GM19328 (cell line): ENCODE data around the gene ST6GALNAC3.
"Not testable (repeated sequence)": the region's sequence is repeated elsewhere in the genome, so short reads cannot be mapped to it uniquely, and the experiment has no call there.

Experiments
- ATAC-seq: cut with Tn5 transposase; IDR thresholded peaks from one replicate; pipeline ENCODE4 v1.9.1; 2021; ENCODE audit warnings: mild to moderate bottlenecking, moderate library complexity; ENCODE audit not compliant: unreplicated experiment

Gene ST6GALNAC3

DNA sequence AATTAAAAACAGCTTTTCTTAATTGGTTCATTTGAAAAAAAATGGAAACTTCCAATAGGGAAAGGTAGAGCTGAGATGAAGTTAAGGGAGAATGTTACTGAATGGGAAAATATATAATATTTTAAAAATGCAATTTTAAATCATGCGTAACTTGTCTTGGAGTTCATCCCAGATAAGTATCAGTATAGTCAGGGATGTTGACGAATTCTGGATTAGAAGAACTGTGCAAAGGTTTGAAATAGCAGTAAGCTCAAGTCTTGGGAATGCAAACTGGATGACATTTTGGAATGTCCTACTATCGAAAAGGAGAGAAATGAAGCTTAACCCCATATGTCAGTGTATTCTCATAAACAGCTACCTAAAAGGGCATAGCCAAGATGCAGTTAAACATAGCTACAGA is 4.0 kb upstream of the ST6GALNAC3 start:
- no peak for ATAC-seq

DNA sequence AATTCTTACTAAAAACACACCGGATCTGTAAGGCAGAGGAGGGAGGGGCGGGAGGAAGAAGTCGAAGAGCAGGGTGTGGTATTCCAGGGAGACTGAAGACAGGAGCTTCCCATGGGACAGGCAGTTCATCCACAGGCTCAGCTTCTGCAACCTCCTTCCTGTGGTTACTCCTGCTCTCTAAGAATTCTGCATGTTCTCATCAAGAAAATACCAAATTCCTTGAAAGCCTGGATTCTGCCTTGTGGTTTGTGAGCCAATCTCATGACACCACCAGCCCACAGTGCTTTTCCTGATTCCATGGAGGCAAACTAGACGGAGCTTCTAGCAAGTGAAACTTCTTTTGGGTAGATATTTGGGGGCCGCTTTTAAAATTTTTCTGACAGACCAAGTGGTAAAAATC is 1.1 kb upstream of the ST6GALNAC3 start:
- no peak for ATAC-seq

- ATAC-seq = no peak
Observed at GRCh38 chr1:76075188-76075489, 593 bp downstream of the ST6GALNAC3 start.

GRCh38 chr1:76075877-76076276 is 1.3 kb downstream of the ST6GALNAC3 start:
- peak; percentile 32 for ATAC-seq

GRCh38 chr1:76079475-76080227 is 5.1 kb downstream of the ST6GALNAC3 start:
- ATAC-seq = no peak

- no peak for ATAC-seq
Observed at GRCh38 chr1:76080552-76081079, 6.1 kb downstream of the ST6GALNAC3 start.

DNA sequence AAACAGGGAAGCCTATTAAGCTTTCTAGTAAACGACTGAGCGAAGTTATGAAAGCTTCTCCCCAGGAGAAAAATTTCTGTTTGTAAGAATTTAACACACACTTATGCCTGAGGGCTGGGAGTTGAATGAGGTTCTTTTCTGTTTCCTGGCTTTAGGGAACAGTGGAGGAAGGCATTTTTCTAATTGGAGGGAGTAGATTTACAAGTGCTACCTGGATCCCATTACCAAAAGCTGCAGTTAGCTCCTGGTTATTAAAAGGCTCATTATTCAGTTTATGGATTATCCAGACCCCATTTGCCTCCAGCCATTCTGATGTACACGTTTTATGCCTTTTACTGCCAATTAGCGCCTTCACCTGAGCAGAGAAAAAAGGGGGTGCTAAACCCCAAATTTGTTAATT is 7.5 kb downstream of the ST6GALNAC3 start:
- no peak for ATAC-seq

DNA sequence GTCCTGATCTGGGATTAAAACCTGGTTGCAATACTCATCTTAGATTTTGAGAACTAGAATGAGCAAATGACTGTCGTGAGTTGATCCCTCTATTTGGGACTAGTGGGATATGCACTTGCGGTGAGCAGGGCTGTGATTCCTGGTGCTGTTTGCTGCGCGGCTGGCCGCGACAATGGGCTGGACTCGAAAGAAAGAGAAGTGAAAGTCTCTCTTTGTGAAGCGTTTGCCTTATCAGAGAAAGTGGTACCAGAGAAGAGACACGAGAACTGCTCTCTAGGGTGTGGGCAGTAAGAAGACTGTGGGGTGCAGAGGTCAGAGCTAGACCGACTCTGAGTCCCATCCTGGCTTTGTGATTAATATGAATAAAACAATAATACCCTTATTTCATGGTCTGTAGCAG is 8.6 kb downstream of the ST6GALNAC3 start:
- ATAC-seq = no peak

DNA sequence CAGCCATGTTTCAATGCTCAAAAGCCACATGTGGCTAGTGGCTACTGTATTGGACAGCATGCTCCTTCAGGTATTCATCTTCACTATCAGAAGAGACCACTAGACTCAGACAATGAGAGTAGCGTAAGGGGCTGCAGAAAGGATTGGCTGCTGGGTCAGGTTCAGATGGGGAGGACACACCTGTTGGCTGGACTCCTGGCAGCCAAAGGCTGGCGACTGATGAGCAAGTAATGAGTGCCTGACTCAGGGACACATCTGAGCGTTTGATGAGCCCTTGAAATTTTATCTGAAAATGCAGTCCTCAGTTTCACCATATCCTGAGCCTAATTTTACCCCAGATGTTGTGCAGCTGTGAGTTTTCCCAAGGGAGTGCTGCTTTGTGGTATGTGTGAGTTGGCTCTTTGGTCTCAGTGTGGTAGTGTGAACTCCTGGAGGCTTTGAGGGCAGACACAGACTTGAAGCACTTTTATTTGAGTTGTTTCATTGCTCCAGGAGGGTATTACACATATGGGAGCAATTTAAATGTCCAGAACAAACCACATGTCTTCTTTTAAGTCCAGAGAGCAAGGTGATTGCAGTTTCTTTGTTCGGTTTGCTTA is 9.6 kb downstream of the ST6GALNAC3 start:
- ATAC-seq = no peak

- no peak for ATAC-seq
Observed at GRCh38 chr1:76084685-76085084, 10.1 kb downstream of the ST6GALNAC3 start.

GRCh38 chr1:76086109-76086508 is 11.6 kb downstream of the ST6GALNAC3 start:
- no peak for ATAC-seq

- ATAC-seq = no peak
Observed at GRCh38 chr1:76086597-76086996, 12.1 kb downstream of the ST6GALNAC3 start.

DNA sequence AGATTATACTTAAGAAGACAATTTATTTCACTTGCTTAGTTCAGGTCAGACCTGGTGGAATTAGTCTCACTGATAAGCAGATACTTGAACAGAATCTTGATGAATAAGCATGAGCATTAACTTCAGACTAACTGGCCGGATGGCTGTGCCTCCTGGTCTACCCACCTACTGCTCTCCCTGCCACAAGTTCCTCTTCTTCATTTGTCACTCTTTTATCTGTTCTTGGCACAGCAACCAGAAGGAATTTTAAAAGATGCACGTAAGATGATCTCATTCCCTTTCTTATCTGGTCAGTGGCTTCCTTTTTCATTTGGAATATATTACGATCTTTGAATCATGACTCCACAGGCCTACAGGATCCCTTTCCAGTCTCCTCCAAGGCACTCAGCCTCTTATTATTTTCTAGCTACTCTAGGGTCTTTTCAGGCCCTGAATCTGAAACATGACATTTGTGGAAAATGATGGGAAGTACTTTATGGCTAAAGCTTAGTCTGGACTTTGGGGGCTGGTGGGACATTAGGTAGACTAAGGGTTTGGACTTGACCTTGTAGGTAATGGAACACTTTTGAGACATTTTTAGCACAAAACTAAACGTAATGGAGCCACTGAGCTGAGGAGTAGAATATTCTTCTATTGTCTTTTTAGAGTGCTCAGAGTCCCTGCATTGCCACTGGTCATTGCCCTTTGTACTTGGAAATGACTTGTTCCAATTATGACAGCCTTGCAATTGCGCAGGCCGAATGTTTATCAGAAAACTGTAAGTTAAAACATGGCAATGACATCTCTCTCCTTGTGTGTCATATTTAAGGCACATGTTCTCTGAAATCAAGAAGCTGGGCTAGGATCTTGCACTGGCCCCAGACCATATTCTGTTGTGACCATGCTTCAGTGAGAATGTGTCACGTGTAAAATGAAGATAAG is 16.0 kb downstream of the ST6GALNAC3 start:
- no peak for ATAC-seq

DNA sequence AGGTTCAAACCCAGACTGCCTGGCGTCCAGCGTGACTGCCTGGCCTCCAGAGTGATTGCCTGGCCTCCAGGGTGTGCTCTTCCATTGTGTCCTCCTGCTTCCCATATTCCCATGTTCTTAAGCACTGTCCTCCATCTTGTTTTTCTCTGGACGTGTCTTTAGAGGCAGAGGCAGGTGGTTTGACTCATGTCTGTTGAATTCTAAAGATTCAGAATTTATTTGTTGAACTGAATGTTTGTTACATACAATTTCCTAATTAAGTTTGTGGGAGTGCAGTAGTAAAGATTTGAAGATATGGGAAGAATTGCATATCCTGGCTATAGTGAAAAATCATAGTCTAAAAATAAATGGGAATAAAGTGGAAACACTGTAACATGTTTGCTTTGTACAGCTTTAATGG is 18.3 kb downstream of the ST6GALNAC3 start:
- ATAC-seq = no peak

- no peak for ATAC-seq
Observed at GRCh38 chr1:76093522-76094312, 19.2 kb downstream of the ST6GALNAC3 start.

DNA sequence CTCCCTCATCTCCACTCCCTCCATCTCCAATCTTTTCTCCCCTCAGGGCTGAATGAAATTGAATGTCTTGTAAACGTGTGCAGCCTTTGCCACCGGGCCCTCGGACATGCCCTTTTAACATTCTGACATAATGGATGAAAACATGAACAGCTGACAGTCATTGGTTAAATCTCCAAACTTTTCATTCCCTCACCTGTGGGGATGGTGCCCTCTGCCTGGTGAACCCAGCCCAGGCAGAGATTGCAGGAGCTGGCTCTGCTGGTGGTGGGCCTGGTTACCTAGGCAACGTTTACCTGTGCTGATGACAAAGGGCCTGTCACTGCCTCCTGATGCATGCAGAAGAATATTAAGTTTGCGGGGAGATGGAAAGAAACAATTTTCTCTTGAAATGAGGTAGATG is 21.3 kb downstream of the ST6GALNAC3 start:
- no peak for ATAC-seq

GRCh38 chr1:76097064-76097463 is 22.5 kb downstream of the ST6GALNAC3 start:
- not testable (repeated sequence) for ATAC-seq

- ATAC-seq = no peak
Observed at GRCh38 chr1:76098845-76099244, 24.3 kb downstream of the ST6GALNAC3 start.

GRCh38 chr1:76101548-76101947 is 27.0 kb downstream of the ST6GALNAC3 start:
- no peak for ATAC-seq

- no peak for ATAC-seq
Observed at GRCh38 chr1:76102046-76102445, 27.5 kb downstream of the ST6GALNAC3 start.

DNA sequence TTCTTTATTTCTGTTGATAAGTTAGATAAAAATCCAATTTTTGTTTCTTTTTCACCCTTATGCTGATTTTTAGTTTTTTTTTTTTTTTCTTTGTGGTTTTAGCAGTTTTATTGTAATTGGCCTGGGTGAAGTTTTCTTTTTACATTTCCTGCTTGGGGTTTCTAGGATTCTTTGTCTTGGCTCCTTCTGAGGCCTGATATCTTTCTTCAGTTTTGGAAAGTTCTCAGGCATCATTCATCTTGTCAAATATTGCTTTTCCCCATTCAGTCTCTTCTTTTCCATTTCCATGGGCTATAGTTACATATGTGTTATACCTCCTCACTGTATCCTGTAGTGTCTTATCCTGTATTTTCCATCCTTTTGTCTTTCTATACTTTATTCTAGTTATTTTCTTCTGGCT is 28.5 kb downstream of the ST6GALNAC3 start:
- no peak for ATAC-seq
